Stimulated activated CD4-positive, alpha-beta T cell treated with anti-CD3 and anti-CD28 coated beads, Interleukin-4, amount 100 ng/mL, for 24 hours (primary cell): ENCODE results near the gene KIF6.

Experiments
- DNase-seq: peaks from one replicate; pipeline ENCODE4 v3.0.0-alpha.2; 2020

The KIF6 gene

GRCh38 chr6:39339096-39339867 is 385.9 kb downstream of the KIF6 start:
- no peak for DNase-seq

- no peak for DNase-seq
Observed at GRCh38 chr6:39338397-39338796, 386.8 kb downstream of the KIF6 start.

DNA sequence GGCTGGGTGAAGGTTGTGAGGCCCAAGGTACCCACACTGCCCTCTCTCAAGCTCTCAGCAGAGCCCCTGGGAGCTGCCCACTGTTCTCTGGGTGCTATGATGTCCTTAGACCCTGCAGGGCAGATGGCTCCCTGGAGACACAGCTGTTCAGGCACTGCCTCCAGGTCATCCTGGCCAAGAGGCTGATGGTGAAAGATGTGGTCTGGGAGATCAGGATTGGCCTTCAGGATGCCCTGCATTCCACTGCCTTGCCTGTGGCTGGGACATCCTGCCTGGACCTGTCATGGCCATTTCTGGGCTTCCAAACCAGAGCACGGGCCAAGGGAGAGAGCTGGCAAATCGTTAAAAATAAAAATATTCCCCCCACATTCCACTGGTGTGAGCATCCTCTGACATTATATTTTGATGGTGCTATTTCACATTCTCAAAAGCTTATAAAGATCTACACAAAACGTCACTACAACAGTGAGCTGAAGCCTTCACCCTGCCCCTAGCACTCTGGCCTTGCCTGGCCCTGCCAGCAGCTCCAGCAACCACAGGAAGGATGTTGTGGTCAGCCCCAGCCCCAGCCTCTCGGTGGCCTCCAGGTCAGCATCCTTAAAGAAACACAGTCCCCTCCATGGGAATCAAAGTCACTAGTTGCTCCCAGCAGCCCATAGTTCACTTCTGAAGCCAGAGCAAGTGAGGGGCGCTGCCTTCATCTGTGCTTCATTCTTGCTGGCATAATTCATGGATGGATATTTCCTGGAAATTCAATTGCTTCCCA is 389.2 kb downstream of the KIF6 start:
- no peak for DNase-seq

GRCh38 chr6:39333644-39334438 is 391.4 kb downstream of the KIF6 start:
- no peak for DNase-seq

- DNase-seq, result no peak
Observed at GRCh38 chr6:39330476-39330875, 394.7 kb downstream of the KIF6 start.

DNA sequence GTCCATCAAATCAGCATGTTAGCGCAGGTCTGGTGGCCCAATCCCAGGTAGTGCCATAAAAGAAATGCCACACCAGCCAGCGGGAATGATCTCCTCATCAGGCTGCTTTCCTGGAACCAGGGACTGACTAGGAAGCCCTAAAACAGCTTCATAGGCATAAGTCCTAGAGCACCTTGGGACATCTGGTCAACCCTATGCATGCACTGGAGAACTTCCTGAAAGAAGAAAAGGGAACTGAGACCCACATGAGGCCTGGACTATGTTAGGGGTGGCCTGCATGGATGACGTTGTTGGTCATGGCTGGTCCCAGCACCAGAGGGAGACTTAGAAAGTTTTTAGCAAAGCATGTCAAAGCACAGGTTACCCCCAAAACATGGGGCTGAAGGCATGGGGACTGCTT is 395.2 kb downstream of the KIF6 start:
- DNase-seq, result no peak

DNA sequence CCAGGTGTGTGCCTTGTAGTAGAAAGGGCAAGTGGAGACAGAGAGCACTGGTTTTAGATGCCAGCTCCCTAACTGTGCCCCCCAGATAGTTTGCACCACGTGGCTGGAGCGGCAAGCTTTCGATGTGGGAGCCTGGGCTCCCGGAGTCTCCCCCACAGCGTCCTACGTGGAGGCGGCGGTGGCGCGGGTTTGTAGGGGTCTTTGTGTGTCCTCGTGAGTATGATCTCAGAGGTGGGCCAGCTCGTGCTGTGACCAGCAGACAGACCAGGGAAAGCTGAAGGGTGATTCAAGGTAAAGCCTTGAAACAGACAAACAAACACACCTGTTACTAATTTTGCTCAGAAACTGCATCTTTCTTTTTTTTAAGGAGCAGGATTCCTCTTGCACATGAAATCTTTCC is 397.1 kb downstream of the KIF6 start:
- no peak for DNase-seq

- no peak for DNase-seq
Observed at GRCh38 chr6:39327507-39327906, 397.7 kb downstream of the KIF6 start.

DNA sequence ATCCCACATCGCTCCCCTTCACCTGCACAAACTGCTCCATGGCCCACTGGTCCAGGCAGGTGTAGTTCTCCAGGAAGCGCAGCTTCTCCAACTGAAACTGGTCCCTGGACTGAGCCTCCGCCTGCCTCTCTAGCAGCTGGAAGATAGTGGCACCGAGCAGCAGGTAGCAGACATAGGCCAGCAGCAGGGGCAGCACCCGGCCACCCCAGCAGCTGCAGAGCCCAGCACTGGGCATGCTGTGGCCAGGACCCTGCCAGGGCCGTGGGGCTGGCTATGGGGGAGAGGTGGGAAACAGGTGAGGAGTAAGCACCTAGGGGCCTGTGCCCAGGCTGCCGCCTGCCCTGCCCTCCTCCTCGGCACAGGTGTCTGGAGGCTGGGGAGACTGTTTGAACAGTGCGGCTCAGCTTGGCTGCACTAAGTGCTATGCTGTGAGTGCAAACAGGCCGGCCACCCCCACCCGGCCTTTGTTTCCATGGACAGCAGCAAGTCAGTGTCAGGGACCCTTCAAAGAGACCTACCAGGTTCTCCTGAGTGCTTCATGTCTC is 402.8 kb downstream of the KIF6 start, which contains the start of gene KCNK16:
KCNK16 (minus strand) TSS at position 397 of the 545 bp plus-strand sequence; CDS start at position 235, 162 bp downstream.
- DNase-seq, result no peak

DNA sequence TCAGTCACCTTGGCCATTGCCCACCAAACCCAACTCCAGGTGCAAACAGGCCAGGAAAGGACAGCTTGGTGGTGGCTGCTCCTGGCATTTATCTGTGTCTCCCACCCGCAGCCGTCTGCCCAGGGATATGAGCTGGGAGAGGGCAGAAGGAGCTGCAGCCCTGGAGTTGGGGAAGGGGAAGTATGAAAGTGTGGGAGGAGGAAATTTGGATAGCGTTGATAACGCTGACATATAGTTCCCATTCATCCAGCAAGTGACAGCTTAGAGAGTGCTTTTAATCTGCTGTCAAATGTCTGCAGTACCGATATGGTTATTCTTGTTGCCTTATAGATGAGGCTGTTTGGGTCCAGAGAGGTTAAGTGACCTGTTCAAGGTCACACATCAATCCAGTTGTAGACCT is 403.4 kb downstream of the KIF6 start:
- DNase-seq, result no peak

GRCh38 chr6:39320363-39320984 is 404.7 kb downstream of the KIF6 start:
- DNase-seq, result no peak

GRCh38 chr6:39319621-39320362 is 405.4 kb downstream of the KIF6 start:
- DNase-seq, result no peak

DNA sequence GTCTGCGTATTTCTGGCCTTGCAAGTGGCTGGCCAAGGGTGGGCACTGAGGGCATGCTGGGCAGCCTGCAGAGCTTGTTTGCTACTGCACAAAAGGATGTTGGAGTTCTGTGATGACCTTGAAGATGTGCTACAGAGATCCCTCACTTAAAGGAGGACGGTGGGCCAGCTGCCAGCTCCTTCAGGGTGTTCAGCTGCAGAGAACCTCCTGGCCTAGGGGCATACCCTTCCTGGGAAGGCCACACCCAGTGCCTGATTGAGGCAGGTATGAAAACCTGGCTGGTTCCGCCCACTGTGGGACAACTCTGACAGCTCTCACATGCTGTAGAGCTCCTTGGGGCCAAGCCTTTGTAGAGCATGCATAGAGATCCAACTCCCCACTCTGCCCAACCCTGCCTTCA is 408.0 kb downstream of the KIF6 start:
- DNase-seq, result no peak

DNA sequence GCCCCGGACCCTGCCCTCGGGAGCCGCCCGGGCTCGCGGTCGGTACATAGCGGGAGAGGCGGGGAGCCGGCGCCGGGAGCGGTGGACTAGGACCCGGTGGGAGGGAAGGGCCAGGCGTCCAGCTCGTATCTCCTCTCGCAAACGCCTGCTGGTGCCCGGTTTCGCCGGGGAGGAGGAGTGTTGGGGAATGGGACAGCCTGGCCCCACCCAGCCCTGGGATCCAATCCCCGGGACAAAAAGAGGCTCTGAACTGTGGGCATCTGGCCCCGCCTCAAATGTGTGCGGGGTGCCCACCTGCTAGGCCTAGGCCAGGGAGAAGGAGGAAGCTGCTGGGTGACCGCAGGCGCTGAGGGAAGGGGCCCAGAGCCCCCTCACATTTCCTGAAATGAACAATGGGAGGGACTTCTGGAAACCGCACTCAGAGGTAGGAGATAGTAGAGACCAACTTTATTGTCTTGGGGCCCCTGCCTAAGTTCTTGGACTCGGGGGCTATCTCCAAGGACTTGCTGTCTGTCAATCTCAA is 410.9 kb downstream of the KIF6 start, which contains the start of gene KCNK17:
KCNK17 (minus strand) TSS at position 147 of the 523 bp plus-strand sequence; CDS start at position 48, 99 bp downstream.
- DNase-seq, result no peak

DNA sequence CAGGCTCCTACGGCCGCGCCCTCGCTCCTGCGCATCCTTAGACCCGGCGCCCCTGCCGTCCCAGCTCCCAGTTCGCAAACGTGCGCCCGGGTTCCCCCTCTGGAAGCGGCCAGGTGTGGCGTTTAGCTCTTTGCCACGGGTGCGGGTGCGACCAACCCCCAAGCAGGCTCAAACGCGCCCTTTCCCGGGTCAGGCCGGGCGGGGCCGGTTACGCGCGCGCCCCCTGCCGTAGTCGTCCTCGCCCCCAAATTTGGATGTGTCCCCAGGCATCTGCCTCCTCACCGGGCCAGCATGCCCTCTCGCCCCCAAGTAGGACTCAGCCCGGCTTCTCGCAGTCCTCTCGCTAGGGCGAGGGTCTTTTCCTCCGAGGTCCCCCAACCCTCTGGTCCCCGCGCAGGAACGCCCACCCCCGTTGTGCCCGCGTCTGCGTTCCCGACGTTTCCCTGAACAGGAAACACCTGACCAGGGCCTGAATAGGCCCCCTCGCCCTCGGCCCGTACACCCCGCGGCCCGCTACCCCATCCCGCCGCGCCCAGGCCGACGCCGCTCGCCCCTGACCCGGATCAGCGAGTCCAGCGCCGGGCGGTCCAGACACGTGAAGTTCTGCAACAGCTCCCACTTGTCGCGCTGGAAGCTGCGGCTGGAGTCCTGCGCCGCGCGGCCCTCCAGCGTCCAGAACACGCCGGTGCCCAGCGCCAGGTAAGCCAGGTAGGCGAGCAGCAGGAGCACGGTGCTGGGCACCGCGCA is 411.5 kb downstream of the KIF6 start:
- no peak for DNase-seq

GRCh38 chr6:39312912-39313525 is 412.2 kb downstream of the KIF6 start:
- no peak for DNase-seq

GRCh38 chr6:39310542-39310941 is 414.7 kb downstream of the KIF6 start:
- DNase-seq, result no peak

- DNase-seq, result peak; percentile 60
Observed at GRCh38 chr6:39309942-39310531, 415.2 kb downstream of the KIF6 start.

DNA sequence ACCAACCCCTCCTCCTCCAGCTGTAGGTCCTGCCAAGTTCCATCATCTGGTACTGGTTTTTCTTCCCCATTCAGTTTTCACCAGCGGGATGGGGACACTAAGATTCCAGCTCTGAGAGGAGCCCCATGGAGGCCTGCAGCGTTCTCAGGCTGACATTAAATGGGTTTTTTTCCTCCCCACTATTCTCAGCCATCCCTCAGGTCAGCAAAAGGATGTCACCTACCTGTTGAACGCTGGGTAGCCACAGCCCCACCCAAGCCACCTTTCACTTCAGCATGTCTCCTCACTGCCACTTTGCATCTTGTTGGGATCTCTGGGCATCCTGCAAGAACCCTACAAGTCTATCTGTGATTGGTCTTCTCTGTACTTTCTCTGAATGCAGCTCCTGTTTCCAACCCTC is 417.7 kb downstream of the KIF6 start:
- DNase-seq, result no peak

DNA sequence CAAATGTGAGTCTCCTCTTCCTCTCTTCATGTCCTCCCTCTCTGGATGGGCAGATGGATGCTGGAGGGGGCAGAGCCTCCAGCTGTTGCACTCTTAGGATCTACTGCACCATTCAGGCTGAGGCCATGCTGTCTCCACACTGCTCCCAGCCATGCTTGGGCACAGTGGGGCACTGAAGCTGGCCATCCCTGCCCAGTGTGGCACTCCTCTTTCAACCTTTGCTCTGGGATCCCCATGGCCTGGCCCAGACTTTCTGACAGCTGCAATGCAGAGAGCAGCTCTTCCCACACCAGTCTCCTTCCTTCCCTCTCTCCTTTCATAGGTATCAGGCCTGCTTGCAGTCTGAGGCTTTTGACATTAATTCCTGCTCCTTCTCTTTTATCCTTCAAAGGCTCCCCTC is 420.3 kb downstream of the KIF6 start:
- DNase-seq, result no peak
